Mesothelial cell of epicardium (in vitro differentiated cells): ENCODE measurements around the gene SRRM2. TPM values are rescaled to one million over a fixed set of nuclear protein-coding genes. Genes with fewer than 3 reads are reported as not detected.

Source experiments
- DNase-seq, 2 experiments: peaks; one replicate each; pipeline ENCODE4 v3.0.0; 2021; ENCODE audit warnings: low spot score in 2 of 2; ENCODE audit not compliant: unreplicated experiment in 2 of 2
- H3K27ac Mint-ChIP-seq: 2 replicates; pipeline ENCODE4 v1.8.0; 2021; ENCODE audit warnings: mixed read lengths
- H3K27me3 Mint-ChIP-seq: 2 replicates; pipeline ENCODE4 v1.8.0; 2021; ENCODE audit warnings: low read depth, mixed read lengths
- H3K36me3 Mint-ChIP-seq: 2 replicates; pipeline ENCODE4 v1.8.0; 2021; ENCODE audit warnings: mixed read lengths
- H3K4me1 Mint-ChIP-seq: 2 replicates; pipeline ENCODE4 v1.8.0; 2021; ENCODE audit warnings: mixed read lengths
- H3K4me3 Mint-ChIP-seq: 2 replicates; pipeline ENCODE4 v1.8.0; 2021; ENCODE audit warnings: mild to moderate bottlenecking, moderate library complexity, mixed read lengths
- H3K9me3 Mint-ChIP-seq: 2 replicates; pipeline ENCODE4 v1.8.0; 2021; ENCODE audit warnings: mixed read lengths
- CTCF ChIP-seq: fragments of 200-600 bp; sonication (generic); IDR thresholded peaks from one replicate; pipeline ENCODE4 v1.5.0; 2021; ENCODE audit warnings: antibody characterized with exemption; ENCODE audit not compliant: unreplicated experiment
- total RNA-seq: library from RNA; stranded (reverse); gene quantifications from 3 replicates; pipeline ENCODE4 v1.2.1, GENCODE V29; 2021

SRRM2 gene
- total RNA-seq, 1 donor from 2014 or later, result 854 TPM

GRCh38 chr16:2778630-2778958 lies 26.2 kb downstream of the SRRM2 start:
- H3K27ac Mint-ChIP-seq, result peak overlapping the region; percentile 99
- H3K4me1 Mint-ChIP-seq, result peaks cover 22% of the 10 kb centered on the region
- no peak for TF ChIP-seq CTCF
- H3K27me3 Mint-ChIP-seq, result no peaks in the 10 kb centered on the region
- H3K36me3 Mint-ChIP-seq, result no peaks in the 10 kb centered on the region
- DNase-seq, result no peak
- H3K4me3 Mint-ChIP-seq, result peak overlapping the region; percentile 91
- no peaks in the 10 kb centered on the region for H3K9me3 Mint-ChIP-seq

- Mint-ChIP-seq H3K4me3 (peak overlapping the region; percentile 91), H3K4me1 (peaks cover 22% of the 10 kb centered on the region), H3K27me3 (peaks cover 2% of the 10 kb centered on the region), H3K27ac (peak overlapping the region; percentile 99), H3K36me3 (no peaks in the 10 kb centered on the region), H3K9me3 (no peaks in the 10 kb centered on the region)
- DNase-seq, result no peak
- no peak for TF ChIP-seq CTCF
These were observed 26.9 kb downstream of the SRRM2 start for GRCh38 chr16:2779151-2779920.

- TF ChIP-seq CTCF, result no peak
- H3K27ac Mint-ChIP-seq, result peak overlapping the region; percentile 53
- H3K9me3 Mint-ChIP-seq, result no peaks in the 10 kb centered on the region
- H3K4me1 Mint-ChIP-seq, result peaks cover 22% of the 10 kb centered on the region
- peaks cover 2% of the 10 kb centered on the region for H3K27me3 Mint-ChIP-seq
- DNase-seq, result no peak
- no peaks in the 10 kb centered on the region for H3K36me3 Mint-ChIP-seq
- H3K4me3 Mint-ChIP-seq, result peak overlapping the region; percentile 28
These were observed 27.8 kb downstream of the SRRM2 start for GRCh38 chr16:2779978-2780898.

GRCh38 chr16:2782583-2783351 lies 30.3 kb downstream of the SRRM2 start:
- no peak overlapping the region for H3K27ac Mint-ChIP-seq
- no peak overlapping the region for H3K4me3 Mint-ChIP-seq
- peaks cover 5% of the 10 kb centered on the region for H3K27me3 Mint-ChIP-seq
- H3K4me1 Mint-ChIP-seq, result peaks cover 10% of the 10 kb centered on the region
- H3K36me3 Mint-ChIP-seq, result no peaks in the 10 kb centered on the region
- no peak for DNase-seq
- TF ChIP-seq CTCF, result no peak
- H3K9me3 Mint-ChIP-seq, result no peaks in the 10 kb centered on the region

- Mint-ChIP-seq H3K36me3 (no peaks in the 10 kb centered on the region), H3K4me1 (peaks cover 1% of the 10 kb centered on the region), H3K9me3 (no peaks in the 10 kb centered on the region), H3K27ac (no peak overlapping the region), H3K4me3 (no peak overlapping the region), H3K27me3 (peaks cover 5% of the 10 kb centered on the region)
- TF ChIP-seq CTCF, result no peak
- DNase-seq, result no peak
These were observed 31.3 kb downstream of the SRRM2 start for GRCh38 chr16:2783581-2784357.
